Measurements from ENCODE around the gene CEP95.
"Not testable (repeated sequence)": the region's sequence is repeated elsewhere in the genome, so short reads cannot be mapped to it uniquely, and the experiment has no call there.

The CEP95 gene

DNA sequence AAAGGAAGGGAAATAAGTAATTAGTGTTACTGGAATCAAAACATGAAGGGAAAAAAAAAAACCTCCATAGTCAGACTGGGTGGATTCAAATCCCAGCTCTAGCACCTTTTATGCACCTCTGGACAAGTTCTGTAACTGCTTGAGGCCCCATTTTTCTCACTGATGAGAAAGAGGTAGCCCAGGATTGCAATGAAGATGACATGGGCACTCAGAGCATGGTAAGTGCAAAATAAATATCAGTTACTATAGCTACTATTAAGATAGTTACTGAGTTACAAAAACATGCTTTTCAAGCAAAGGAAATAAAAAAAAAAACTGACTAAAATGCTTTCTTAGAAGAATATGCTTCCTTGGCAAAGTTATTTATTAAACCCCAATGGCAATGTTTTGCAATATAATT is 58.8 kb downstream of the CEP95 start:
- Mint-ChIP-seq H3K4me1 (peaks cover 12% of the 10 kb centered on the region), H3K9me3 (no peaks in the 10 kb centered on the region), H3K27ac (no peak overlapping the region), H3K36me3 (peaks cover 77% of the 10 kb centered on the region), H3K4me3 (no peak overlapping the region)
- DNase-seq (ENCODE audit: low spot score in 2 of 2) (no peak), ATAC-seq (no peak)

GRCh38 chr17:64571746-64572145 is 65.0 kb downstream of the CEP95 start:
- no peaks in the 10 kb centered on the region for H3K9me3 Mint-ChIP-seq
- ATAC-seq (no peak), DNase-seq (ENCODE audit: low spot score in 2 of 2) (no peak)
- H3K4me3 Mint-ChIP-seq: no peak overlapping the region
- peaks cover 66% of the 10 kb centered on the region for H3K36me3 Mint-ChIP-seq
- H3K4me1 Mint-ChIP-seq: peaks cover 15% of the 10 kb centered on the region
- H3K27ac Mint-ChIP-seq: no peak overlapping the region

DNA sequence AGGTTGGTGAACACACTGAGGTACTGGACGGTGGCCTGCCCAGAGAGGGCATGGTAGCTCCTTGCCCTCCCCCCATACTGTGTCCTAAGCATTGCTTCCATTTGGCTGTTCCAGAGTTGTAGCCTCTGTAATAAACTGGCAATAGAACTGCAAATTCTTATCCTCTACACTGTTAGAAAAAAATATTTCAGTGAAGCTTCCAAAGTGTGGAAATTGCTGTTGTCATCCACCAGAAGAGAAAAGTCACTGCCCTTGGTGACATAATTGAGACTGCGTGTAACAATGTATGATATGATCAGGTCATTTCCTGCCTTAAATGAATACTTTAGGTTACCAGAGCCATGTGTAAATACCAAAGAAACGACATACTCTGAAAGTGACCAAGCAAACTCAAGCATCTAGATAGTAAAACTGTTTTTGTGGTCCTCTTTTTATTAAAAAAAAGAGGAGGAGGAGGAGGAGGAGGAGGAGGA is 65.9 kb downstream of the CEP95 start:
- DNase-seq (ENCODE audit: low spot score in 2 of 2) (no peak), ATAC-seq (peak; percentile 99)
- H3K4me1 Mint-ChIP-seq: peaks cover 15% of the 10 kb centered on the region
- H3K36me3 Mint-ChIP-seq: peaks cover 62% of the 10 kb centered on the region
- peak overlapping the region; percentile 55 for H3K4me3 Mint-ChIP-seq
- peak overlapping the region; percentile 93 for H3K27ac Mint-ChIP-seq
- no peaks in the 10 kb centered on the region for H3K9me3 Mint-ChIP-seq

GRCh38 chr17:64573214-64573613 is 66.4 kb downstream of the CEP95 start:
- ATAC-seq (peak; percentile 83), DNase-seq (ENCODE audit: low spot score in 2 of 2) (no peak)
- Mint-ChIP-seq H3K9me3 (no peaks in the 10 kb centered on the region), H3K36me3 (peaks cover 63% of the 10 kb centered on the region), H3K4me3 (peak overlapping the region; percentile 55), H3K27ac (peak overlapping the region; percentile 93), H3K4me1 (peaks cover 15% of the 10 kb centered on the region)

- no peak overlapping the region for H3K27ac Mint-ChIP-seq
- no peak overlapping the region for H3K4me3 Mint-ChIP-seq
- peaks cover 63% of the 10 kb centered on the region for H3K36me3 Mint-ChIP-seq
- no peak for ATAC-seq
- H3K9me3 Mint-ChIP-seq: no peaks in the 10 kb centered on the region
- peaks cover 15% of the 10 kb centered on the region for H3K4me1 Mint-ChIP-seq
- no peak for DNase-seq (ENCODE audit: low spot score in 2 of 2)
These were observed 67.9 kb downstream of the CEP95 start for GRCh38 chr17:64574646-64575045.

DNA sequence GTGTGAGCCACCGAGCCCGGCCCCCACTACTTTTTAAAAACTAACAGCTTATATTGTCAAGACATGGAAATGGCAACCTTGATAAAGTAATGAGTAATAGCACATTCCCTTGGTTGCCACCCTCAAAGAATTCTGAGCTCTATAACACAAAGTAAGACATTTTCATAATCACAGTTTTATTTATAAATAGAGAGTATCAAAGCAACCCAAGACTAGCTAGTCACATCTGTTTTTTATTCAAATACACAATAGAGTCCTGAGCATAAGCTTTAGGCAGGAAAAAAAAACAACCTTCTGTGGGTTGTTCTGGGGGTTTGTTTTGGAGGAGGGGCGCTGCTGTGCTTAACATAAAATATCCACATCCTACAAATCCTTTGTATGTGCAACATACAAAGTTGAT is 68.7 kb downstream of the CEP95 start:
- H3K36me3 Mint-ChIP-seq: peaks cover 66% of the 10 kb centered on the region
- ATAC-seq (no peak), DNase-seq (ENCODE audit: low spot score in 2 of 2) (no peak)
- peak overlapping the region; percentile 65 for H3K27ac Mint-ChIP-seq
- no peak overlapping the region for H3K4me3 Mint-ChIP-seq
- peaks cover 16% of the 10 kb centered on the region for H3K4me1 Mint-ChIP-seq
- H3K9me3 Mint-ChIP-seq: no peaks in the 10 kb centered on the region

DNA sequence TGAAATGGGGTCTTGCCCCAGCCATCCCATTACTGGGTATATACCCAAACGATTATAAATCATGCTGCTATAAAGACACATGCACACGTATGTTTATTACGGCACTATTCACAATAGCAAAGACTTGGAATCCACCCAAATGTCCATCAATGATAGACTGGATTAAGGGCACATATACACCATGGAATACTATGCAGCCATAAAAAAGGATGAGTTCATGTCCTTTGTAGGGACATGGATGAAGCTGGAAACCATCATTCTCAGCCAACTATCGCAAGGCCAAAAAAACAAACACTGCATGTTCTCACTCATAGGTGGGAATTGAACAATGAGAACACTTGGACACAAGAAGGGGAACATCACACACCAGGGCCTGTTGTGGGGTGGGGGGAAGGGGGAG is 70.2 kb downstream of the CEP95 start:
- not testable (repeated sequence) for H3K27ac Mint-ChIP-seq; ATAC-seq; DNase-seq (ENCODE audit: low spot score in 2 of 2); H3K9me3 Mint-ChIP-seq; H3K4me3 Mint-ChIP-seq
- peaks cover 68% of the 10 kb centered on the region for H3K36me3 Mint-ChIP-seq
- H3K4me1 Mint-ChIP-seq: peaks cover 28% of the 10 kb centered on the region

DNA sequence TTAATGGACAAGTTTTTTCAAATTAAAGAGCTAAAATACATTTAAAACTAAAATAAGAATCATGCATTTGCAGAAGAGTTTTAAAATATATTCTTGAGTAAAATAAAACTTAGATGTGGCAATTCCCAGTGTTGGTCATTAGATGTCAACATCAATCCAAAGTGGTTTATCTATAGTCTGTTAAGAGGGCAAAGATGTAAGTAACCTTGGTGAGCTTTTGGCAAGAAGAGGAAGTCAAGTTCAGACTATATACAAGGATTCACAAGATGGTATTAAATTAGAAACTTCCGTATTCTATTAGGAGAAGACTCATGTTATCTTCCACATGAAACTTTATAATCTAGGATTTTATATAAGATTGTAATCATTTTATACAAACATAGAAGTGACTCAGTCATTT is 73.1 kb downstream of the CEP95 start:
- H3K4me3 Mint-ChIP-seq: no peak overlapping the region
- DNase-seq (ENCODE audit: low spot score in 2 of 2) (no peak), ATAC-seq (no peak)
- no peaks in the 10 kb centered on the region for H3K9me3 Mint-ChIP-seq
- peaks cover 84% of the 10 kb centered on the region for H3K36me3 Mint-ChIP-seq
- peaks cover 13% of the 10 kb centered on the region for H3K4me1 Mint-ChIP-seq
- H3K27ac Mint-ChIP-seq: peak overlapping the region; percentile 98

DNA sequence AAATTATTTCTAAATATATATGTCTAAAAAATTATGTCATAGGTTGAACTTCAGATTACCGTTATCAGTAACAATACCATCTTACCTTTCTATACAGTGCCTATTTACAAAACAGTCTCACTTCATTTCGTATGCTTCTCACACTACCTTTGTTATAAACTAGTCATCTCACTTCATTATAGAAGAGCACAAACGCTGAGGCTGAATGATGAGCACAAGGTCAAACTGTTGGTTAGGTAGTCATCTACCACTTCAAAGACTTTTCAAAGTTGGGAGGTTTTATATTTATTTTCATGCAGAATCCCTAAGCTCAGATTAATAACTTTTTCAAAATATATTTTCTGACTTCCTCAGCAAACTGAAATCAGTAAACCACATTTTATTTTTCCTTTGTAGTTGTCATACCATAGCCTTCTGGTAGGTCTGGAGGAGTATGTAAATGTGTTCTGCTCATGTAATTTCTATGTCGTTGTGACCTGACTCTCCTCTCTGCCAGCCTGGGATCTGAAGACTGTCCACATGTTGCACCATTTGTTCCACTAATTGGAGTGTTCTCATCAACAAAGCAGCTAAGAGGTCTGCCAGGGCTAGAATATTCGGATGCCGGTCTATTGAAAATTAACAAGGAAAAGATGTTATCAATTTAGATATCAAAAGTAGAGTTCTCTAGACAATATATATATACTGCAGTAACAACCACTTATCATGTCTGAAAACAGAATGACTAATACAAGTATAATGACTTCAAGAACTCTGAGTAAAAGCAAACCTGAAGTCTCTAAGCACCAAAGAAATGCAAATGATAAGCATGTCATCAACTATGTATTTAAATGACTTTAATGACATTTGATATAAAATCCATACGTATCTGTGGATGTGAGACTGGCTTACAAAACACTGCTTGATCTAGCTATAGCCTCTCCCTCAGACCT is 73.9 kb downstream of the CEP95 start:
- Mint-ChIP-seq H3K4me1 (peaks cover 13% of the 10 kb centered on the region), H3K36me3 (peaks cover 78% of the 10 kb centered on the region), H3K9me3 (no peaks in the 10 kb centered on the region), H3K27ac (peak overlapping the region; percentile 98), H3K4me3 (peak overlapping the region; percentile 40)
- ATAC-seq: peak; percentile 97
- DNase-seq (ENCODE audit: low spot score in 2 of 2): peak in 1 of 2 donors; percentile 69

DNA sequence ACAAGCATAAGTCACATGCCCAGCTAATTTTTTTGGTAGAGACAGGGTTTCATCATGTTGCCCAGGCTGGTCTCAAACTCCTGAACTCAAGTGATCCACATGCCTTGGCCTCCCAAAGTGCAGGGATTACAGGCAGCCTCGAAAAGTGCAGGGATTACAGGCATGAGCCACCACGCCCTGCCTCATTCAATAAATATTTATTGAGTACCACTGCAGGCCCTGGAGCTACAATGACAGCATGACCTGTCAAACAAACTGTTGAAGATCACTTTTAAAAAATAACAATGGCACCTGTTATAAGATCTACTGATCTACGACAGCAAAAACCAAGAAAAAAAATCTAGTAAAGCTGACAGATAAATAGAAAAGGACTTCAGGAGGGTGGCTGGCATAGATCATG is 76.3 kb downstream of the CEP95 start:
- ATAC-seq (no peak), DNase-seq (ENCODE audit: low spot score in 2 of 2) (no peak)
- Mint-ChIP-seq H3K36me3 (peaks cover 60% of the 10 kb centered on the region), H3K9me3 (no peaks in the 10 kb centered on the region), H3K27ac (no peak overlapping the region), H3K4me1 (peaks cover 13% of the 10 kb centered on the region), H3K4me3 (no peak overlapping the region)

GRCh38 chr17:64585146-64585545 is 78.4 kb downstream of the CEP95 start:
- Mint-ChIP-seq H3K4me1 (peaks cover 13% of the 10 kb centered on the region), H3K36me3 (peaks cover 50% of the 10 kb centered on the region), H3K27ac (no peak overlapping the region), H3K9me3 (no peaks in the 10 kb centered on the region), H3K4me3 (no peak overlapping the region)
- DNase-seq (ENCODE audit: low spot score in 2 of 2): no peak
- no peak for ATAC-seq
